Measurements from ENCODE around the gene ANKRD13D. TPM values are rescaled to one million over a fixed set of nuclear protein-coding genes. Genes with fewer than 3 reads are reported as not detected.

The ANKRD13D gene
- polyA plus RNA-seq, 1 of the 3 experiments (the other 2 are of a cell fraction), result 50.2 TPM

GRCh38 chr11:67280341-67280787 is 8.7 kb upstream of the ANKRD13D start:
- CTCF ChIA-PET, result interaction anchor here (0.9 to 3.9 kb wide), 7 partner anchors 17 to 1500 kb away, joined by 3 to 20 read pairs (median 4); no protein-coding TSS in a partner anchor
- H4K20me1 ChIP-seq (ENCODE audit: insufficient read depth), result 0 out of 2 replicates have a peak, but pooled peaks cover 6% of the 10 kb centered on the region
- POLR2A ChIA-PET, result no interaction called here
- no peak overlapping the region for H3K4me3 ChIP-seq (ENCODE audit: low read depth in 2 of 2, low read length in 1 of 2)
- H3K36me3 ChIP-seq (replicated peaks in 1 of 2; ENCODE audit: control insufficient read depth in 1 of 2, insufficient read depth in 2 of 2, low read length in 1 of 2), result peaks cover 3 to 58% of the 10 kb centered on the region in 2 experiments
- H2AFZ ChIP-seq (ENCODE audit: low read depth), result no peak overlapping the region
- no peak overlapping the region for H3K4me2 ChIP-seq
- H3K27me3 ChIP-seq (ENCODE audit: insufficient read depth), result no peaks in the 10 kb centered on the region
- no peak overlapping the region for H3K9ac ChIP-seq
- no peaks in the 10 kb centered on the region for H3F3A ChIP-seq (replicated peaks; ENCODE audit: insufficient read depth)
- H3K9me3 ChIP-seq, result no peaks in the 10 kb centered on the region
- no peak for DNase-seq
- no peaks in the 10 kb centered on the region for H3K9me2 ChIP-seq
- TF ChIP-seq REST (IDR thresholded peaks at IDR 0.05; ENCODE audit: low read depth, low read length), result no peak
- TF ChIP-seq CTCF (IDR thresholded peaks at IDR 0.05), result no peak
- TF ChIP-seq SMC3 (IDR thresholded peaks at IDR 0.05; ENCODE audit: low read depth, low read length), result no peak
- TF ChIP-seq POLR2AphosphoS5 (IDR thresholded peaks at IDR 0.05; ENCODE audit: low read depth, low read length), result no peak
- TF ChIP-seq RXRA (IDR thresholded peaks at IDR 0.05; ENCODE audit: borderline replicate concordance, low read depth), result no peak
- TF ChIP-seq EZH2phosphoT487 (IDR thresholded peaks at IDR 0.05; ENCODE audit: borderline replicate concordance, low read depth), result no peak
- no peak for TF ChIP-seq MXI1 (IDR thresholded peaks at IDR 0.05; ENCODE audit: low read depth, low read length)
- TF ChIP-seq MEF2A (IDR thresholded peaks at IDR 0.05; ENCODE audit: borderline replicate concordance, low read depth), result no peak
- no peak for TF ChIP-seq FOSL2 (IDR thresholded peaks at IDR 0.05; ENCODE audit: borderline replicate concordance, low read depth)
- no peak for TF ChIP-seq IRF3 (IDR thresholded peaks at IDR 0.05; ENCODE audit: low read depth, low read length)
- no peak for TF ChIP-seq TCF12 (IDR thresholded peaks at IDR 0.05)
- no peak for TF ChIP-seq TEAD4 (IDR thresholded peaks at IDR 0.05; ENCODE audit: borderline replicate concordance, insufficient read depth)
- TF ChIP-seq FOXM1 (IDR thresholded peaks at IDR 0.05; ENCODE audit: low read depth), result no peak
- TF ChIP-seq ELF1 (IDR thresholded peaks at IDR 0.05), result no peak
- no peak for TF ChIP-seq PBX3 (IDR thresholded peaks at IDR 0.05)
- 95% methylated on average over 13 of the region's 13 CpGs for WGBS (ENCODE audit: low lambda C conversion rate)
- H3K79me2 ChIP-seq (ENCODE audit: insufficient read depth), result peaks cover 4% of the 10 kb centered on the region; the same call in 1 of the 2 replicates
- peaks cover 0 to 6% of the 10 kb centered on the region in 2 experiments; a peak in 2 of 4 replicates for H3K4me1 ChIP-seq (ENCODE audit: control insufficient read depth in 1 of 2, insufficient read depth in 2 of 2, low read depth in 1 of 2, low read length in 1 of 2)
- no peak overlapping the region for H3K27ac ChIP-seq (ENCODE audit: low read depth in 2 of 2, low read length in 1 of 2)

Data from SK-N-SH (cell line).